PFSK-1 (cell line): ENCODE results near the gene GLIS1.

Experiments used
- FOXP2 ChIP-seq: optimal IDR thresholded peaks from 2 replicates; pipeline ENCODE3; 2011; ENCODE audit warnings: borderline replicate concordance, control low read depth, inconsistent platforms; ENCODE audit not compliant: insufficient read depth; ENCODE audit errors: extremely low read length, extremely low read depth
- POLR2AphosphoS5 ChIP-seq: IDR thresholded peaks from 2 replicates; pipeline ENCODE4 v1.6.1; 2012; ENCODE audit warnings: low read depth, mild to moderate bottlenecking, control low read depth, low read length, moderate library complexity
- REST ChIP-seq, 2 experiments: IDR thresholded peaks; 2 replicates each; pipeline versions ENCODE4 v1.6.1 to v1.8.0; 2011 to 2012; ENCODE audit warnings: low read depth in 2 of 2, low read length in 2 of 2, control low read depth in 1 of 2, inconsistent platforms in 1 of 2, mild to moderate bottlenecking in 1 of 2, moderate library complexity in 1 of 2; ENCODE audit not compliant: insufficient read depth in 1 of 2
- SIN3A ChIP-seq: IDR thresholded peaks from 2 replicates; pipeline ENCODE4 v1.6.1; 2012; ENCODE audit warnings: mild to moderate bottlenecking, low read length, moderate library complexity, borderline replicate concordance; ENCODE audit not compliant: insufficient read depth
- TAF1 ChIP-seq: IDR thresholded peaks from 2 replicates; pipeline ENCODE4 v1.6.1; 2012; ENCODE audit warnings: low read length, control low read depth, borderline replicate concordance; ENCODE audit not compliant: insufficient read depth

The GLIS1 gene

GRCh38 chr1:53645690-53646078, 93.3 kb downstream of the GLIS1 start:
- TF ChIP-seq SIN3A (no peak), TAF1 (no peak), FOXP2 (no peak), POLR2AphosphoS5 (no peak), REST (IDR thresholded peaks at IDR 0.05; ENCODE audit: insufficient read depth in 1 of 2, low read depth in 2 of 2, low read length in 2 of 2) (no peak)

- TF ChIP-seq SIN3A (no peak), TAF1 (no peak), POLR2AphosphoS5 (no peak), FOXP2 (no peak), REST (IDR thresholded peaks at IDR 0.05; ENCODE audit: insufficient read depth in 1 of 2, low read depth in 2 of 2, low read length in 2 of 2) (no peak)
Observed at GRCh38 chr1:53644909-53645689, 93.9 kb downstream of the GLIS1 start.

GRCh38 chr1:53644496-53644895, 94.5 kb downstream of the GLIS1 start:
- TF ChIP-seq REST (IDR thresholded peaks at IDR 0.05; ENCODE audit: insufficient read depth in 1 of 2, low read depth in 2 of 2, low read length in 2 of 2): no peak

- TF ChIP-seq TAF1 (no peak), SIN3A (no peak)
Observed at GRCh38 chr1:53643881-53644390, 95.0 kb downstream of the GLIS1 start.

GRCh38 chr1:53643041-53643880, 95.7 kb downstream of the GLIS1 start:
- TF ChIP-seq SIN3A (no peak), TAF1 (no peak), REST (IDR thresholded peaks at IDR 0.05; ENCODE audit: insufficient read depth in 1 of 2, low read depth in 2 of 2, low read length in 2 of 2) (no peak), POLR2AphosphoS5 (no peak), FOXP2 (no peak)
